ENCODE data around the gene ETS2.

- TF ChIP-seq CTCF (conservative IDR thresholded peaks at IDR 0.05): no peak
- TF ChIP-seq ZFX (IDR thresholded peaks at IDR 0.05): no peak
Measured at GRCh38 chr21:38798081-38798480, 7.6 kb upstream of the ETS2 start.
